Stimulated activated CD4-positive, alpha-beta T cell treated with anti-CD3 and anti-CD28 coated beads, Interleukin-15, amount 100 ng/mL, for 1 hour (primary cell): ENCODE measurements around the gene VAX1.
"Not testable (repeated sequence)": the region's sequence is repeated elsewhere in the genome, so short reads cannot be mapped to it uniquely, and the experiment has no call there.

Experiments used
- DNase-seq, 2 donors: peaks; one replicate each; pipeline ENCODE4 v3.0.0-alpha.2; 2020; ENCODE audit warnings: low read depth in 1 of 2, low spot score in 1 of 2

Gene VAX1

DNA sequence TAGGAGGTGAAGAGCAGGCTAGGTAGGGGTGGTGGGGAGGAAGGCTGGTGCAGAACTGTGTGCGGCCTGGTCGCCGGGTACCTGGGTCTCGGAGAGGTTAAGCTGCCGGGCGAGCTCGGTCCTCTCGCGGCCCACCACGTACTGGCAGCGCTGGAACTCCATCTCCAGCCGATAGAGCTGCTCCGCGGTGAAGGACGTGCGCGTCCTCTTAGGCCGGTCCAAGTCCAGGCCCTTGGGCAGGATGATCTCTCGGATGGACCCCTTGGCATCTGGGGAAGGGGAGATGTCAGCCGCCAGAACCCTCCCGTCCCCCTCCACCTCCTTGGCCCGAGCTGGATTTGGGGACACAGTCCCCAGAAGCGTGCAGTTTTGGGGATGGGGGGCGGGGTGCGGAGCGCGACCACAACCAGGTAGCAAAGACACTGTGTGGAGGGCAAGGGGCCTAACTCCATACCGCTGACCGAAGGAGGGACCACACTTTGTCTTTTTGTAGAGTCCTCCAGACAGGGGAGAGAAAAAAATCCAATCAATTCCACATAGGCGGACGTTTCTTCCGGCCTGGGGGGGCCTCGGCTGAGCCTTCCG lies 1.6 kb downstream of the VAX1 start:
- DNase-seq = no peak

DNA sequence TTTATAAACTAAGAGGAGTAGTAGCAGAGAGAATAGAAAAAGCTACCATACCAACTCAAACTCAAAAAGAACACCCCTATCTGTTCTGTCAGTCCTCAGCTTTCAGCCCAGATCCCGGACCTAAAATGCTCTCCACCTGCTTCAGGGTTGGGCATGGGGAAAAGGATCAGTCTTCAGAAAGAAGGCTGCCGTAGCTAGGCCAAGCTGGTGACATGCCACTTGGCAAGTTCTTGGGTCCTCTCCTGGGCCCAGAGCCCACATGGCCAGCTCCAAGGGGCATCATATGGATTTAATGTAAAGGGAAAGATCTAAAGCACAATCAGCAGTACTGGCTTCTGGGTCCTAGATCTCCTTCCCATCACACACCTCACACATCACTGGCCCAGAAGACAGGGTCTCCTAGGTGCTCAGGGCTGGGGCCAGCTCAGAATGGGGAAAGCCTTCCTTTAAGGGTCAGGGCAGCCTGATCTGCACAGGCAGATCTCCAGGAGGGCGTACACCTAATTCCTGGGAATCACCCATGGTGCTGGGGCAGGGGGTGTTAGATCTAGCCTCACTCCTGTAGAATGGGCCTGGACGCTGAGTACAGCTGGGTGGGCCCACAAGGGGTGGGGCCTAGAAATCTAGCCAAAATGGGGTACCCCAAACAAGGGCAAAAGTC lies 2.5 kb downstream of the VAX1 start:
- no peak for DNase-seq

DNA sequence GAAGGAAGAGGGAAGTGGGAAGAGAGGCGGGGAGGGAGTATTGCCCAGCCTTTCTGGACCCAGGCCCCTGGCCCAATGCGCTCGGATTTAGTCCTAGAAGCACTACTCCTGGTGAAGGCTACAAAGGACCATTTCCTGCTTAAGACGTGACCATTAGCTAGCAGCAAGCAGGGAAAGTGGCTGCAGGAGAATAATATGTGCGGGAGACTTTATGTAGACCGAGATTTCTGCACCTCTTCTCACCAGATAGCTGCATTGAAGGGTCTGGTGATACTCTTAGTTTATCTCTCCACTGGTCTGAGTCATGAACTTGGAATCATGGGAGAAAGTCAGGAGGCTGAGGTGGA lies 3.1 kb downstream of the VAX1 start:
- DNase-seq = no peak

DNA sequence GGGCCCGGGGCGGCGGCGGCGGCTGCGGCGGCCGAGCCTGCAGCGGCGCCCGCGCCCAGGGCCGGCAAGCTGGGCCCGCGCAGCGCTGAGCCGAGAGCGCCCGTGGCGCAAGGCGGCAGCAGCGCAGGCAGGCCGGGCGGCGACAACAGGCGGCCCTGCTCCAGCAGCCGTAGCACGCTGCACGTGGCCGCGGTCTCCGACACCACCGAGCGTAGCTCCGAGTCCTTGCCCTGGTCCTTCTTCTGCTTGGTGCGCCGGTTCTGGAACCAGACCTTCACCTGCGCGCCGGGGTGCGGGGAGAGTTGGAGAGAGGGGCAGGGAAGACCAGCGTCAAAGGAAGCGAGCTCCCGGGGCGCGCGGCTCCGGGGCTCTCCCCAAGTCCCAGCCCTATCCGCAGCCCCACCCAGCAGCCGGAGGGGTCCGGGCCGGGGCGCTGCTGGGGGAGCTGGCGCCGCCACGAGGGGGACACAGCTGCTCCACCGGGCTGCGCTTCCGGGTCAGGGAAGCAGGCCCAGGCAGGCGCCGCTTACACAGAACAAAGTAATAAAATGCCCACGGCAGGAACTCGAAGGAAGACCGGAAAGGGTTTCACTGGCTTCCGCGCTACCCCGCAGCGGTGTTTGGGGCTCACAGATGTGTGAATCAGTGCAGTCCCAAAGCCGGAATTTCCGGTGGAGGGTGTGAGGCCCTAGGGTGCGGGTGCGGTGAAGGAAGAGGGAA lies 3.6 kb downstream of the VAX1 start:
- DNase-seq = no peak

DNA sequence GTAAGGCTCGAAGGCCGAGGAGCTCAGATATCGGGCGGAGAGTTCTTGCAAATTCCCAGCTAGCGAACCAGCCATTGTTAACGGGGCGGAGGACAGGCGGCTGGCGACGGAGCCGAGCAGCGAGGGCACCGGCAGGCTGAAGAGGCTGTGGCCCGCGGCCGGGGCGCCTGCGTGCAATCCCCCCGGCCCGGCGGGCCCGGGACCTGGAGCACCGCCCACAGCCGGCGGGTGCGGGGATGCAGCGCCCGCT lies 4.1 kb downstream of the VAX1 start:
- no peak for DNase-seq

DNA sequence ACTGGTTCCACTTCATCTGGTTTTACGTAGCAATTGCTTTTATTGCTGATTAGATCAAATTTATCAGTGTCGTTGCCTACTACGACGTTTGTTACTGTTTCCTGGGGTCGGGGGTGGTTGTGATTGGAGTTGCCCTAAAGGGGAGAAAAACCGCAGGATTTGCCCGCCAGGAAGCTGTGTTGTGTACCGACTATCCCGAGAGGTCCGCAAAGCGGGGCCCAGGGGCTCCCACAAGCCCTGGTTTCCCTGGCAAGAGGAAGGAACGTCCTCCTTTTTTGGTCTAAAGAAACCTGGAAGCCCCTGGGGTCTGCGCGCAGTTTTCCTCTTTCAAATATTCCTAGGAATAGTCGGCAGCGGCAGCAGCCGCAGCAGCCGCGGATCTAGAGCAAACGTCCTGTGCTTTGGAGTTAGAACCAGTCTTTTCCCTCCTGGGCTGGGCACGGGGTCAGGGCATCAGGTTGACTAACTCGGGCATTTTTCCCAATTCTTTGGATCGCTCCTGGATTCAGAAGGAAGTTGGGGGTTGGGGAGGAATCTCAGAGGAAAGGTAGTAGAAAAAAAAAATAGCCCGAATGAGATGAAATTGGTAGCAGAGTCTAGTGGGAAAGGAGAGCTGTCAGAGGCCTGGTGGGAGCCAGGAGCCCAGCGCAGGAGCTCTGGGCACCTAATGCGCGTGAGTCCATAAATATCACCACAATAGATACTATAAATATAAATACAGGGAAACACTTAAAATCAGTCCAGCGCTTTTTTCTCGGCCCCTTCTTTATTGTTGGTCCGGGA lies 4.6 kb downstream of the VAX1 start:
- no peak for DNase-seq

DNA sequence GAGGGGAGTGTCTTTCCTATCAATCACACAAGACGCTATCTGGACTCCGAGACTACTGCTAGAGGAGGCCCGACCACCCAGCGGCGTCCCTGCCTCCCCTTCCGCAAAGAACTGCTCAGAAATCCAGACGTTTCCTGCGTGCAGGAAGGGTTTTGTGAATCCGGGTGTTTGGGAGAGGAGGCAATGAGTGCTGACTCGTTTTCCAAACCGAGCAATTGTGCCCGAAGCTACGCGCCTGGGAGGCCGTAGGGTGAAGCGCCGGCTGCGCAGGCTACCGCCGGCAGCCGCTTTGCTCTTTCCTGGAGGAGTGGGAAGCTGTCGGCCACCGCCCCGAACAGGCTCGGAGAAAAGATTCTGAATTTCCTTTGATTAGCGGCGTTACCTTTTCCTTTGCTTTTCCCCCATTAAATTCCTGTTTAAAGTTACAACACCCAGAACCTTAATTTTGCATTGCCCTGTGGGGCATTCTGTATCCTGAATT lies 5.3 kb downstream of the VAX1 start:
- DNase-seq = no peak

DNA sequence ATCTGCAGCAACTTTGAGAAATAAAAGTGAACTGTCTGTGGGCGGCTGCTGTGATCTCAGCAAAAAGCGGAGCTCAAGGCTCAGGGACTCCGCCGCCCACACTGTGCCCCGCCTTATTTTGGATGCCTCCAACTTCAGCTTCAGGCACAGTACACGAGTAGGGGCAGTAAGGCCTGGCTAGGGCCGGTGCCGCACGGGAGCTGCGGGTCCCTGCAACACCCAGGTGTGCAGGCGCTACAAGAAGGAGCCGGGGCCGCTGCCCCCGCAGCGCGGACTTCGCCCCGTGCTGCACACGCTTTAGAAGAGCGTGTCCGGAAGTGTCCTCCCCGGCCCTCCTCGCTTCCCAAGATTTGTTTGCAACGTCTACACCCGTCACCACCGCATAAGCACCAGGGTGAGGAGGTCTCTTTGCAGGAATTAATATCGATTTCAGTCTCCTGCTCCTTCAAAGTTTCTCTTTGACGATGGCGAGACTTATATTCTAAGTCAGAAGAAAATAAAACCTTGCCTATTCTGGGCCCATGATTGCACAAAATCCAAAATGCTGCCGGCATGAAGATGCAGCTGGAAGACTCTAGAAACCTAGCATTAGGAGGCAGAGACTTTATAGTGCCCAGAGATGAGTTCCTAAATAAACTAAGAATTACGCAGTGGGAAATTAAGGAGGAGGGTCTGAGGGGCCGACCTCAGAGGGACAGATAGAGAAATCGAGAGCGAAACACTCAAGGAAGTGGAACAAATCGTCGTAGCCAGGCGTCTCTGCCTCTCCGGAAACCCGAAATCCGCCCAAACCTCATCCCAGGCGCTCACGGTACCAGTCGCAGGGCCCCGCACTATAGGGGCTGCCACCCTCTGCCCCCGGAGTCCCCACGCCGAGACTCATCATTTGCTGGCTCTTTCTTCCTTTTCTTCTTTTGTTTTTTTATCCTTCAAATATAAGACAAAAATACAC lies 6.4 kb downstream of the VAX1 start:
- no peak for DNase-seq

DNA sequence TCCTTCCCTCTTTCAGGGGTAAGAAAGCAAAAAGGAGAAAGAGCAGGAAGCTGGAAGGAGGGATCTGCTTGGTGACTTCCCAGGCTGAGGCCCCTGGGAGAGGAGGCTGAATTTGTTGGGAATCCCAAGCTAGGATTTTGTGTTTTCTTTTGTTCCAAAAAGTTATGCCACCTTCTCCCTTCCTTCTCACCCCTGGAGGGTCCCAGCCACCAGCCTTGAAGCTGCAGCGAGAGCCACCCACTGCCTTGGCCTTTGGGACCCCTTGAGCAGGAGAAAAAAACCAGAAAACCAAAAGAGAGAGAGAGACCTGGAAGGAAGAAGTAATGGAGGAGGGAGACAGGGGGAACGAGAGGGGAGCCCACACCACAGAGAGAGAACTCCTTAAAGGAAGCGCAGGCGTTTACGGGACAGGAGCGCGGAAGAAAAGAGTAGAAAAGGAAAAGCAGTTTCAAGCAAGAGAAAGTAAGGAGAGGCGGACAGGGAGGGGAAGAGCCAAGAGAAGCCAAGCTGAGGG lies 7.2 kb downstream of the VAX1 start:
- no peak for DNase-seq

DNA sequence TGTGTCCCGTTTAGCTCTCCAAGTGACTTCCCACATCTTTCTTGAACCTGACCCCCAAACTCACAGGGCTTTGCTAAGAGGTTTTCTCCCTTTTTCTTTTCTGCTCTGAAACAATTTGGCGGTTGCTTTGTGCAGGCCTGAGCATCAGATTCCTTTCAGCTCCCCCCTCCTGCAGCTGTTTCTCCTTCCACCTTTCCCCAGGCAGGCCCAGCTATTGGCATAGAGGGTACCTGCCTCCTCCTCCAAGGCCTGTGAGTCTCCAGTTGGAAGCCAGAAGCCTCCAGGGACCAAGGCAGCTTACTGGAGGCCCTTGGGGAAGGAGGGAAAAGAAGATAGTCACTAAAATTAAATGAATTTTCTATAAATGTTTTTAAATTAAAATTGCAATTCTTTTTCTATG lies 7.7 kb downstream of the VAX1 start:
- no peak for DNase-seq

DNA sequence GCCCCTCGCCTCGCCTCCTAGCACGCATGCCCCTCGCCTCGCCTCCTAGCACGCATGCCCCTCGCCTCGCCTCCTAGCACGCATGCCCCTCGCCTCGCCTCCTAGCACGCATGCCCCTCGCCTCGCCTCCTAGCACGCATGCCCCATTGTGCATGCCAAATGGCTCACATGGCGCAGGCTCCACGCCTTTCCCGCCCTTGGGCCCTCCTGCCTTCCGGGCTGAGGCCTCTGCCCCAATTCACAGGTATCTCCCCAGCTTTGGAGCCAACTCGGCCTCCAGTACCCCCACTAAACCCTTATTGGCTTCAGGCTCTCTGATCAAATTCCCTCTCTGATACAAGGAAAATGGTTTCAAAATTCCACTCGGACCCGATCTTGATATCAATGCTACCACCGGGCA lies 11.4 kb downstream of the VAX1 start:
- DNase-seq = not testable (repeated sequence)

DNA sequence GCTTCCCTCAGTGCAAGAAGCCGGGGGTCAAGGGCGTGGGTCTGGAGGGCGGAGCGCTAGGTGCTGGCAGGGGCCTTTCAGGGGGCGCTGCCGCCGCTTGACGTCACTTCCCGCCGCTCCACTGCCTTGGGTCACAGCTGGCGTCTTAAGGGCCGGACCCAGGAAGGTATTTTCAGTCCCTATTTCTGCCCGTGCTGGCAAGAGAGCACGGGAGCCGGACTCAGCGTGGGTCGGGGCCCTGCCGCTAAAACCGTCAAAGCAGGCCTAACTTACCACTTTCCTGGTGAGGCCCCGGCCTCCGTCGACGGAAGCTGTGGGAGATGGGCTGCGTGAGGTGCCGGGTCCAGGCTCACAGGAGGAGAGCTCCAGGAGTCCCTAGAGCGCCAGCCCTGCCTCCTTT lies 12.0 kb downstream of the VAX1 start:
- DNase-seq = no peak

DNA sequence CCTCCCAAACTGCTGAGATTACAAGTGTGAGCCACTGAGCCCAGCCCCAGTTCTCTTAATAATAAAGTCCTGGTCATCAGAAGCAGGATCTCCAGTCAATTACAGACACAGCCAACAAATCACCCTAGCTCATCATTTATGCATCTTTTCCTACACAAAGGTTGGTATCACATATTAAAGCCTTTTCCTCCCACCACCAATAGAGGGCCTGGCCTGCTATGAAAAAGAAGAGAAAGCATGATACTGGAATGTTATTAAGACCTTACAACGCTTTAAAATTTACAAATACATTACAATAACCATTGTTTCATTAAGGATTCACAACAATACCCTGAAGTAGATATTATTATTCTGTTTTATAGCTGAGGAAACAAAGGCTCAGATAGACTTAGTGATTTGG lies 25.9 kb downstream of the VAX1 start:
- DNase-seq = no peak

DNA sequence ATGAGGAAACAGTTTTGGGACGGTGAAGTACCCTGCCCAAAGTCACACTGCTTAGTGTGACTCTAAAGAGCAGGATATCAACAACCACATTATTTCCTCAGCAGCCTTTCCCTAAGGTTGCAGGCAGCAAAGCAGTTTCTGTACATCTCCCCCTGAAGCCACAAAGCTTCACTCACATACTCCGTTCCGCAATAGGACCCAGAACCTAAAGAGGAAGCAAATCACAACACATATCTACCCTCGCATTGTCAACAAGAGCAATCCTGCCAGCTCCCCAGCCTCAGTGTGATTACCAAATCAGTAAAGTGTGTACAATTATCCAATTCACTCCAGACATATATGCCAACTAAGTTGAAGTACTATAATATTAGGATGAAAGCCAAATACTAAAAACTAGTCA lies 30.8 kb downstream of the VAX1 start:
- no peak for DNase-seq

DNA sequence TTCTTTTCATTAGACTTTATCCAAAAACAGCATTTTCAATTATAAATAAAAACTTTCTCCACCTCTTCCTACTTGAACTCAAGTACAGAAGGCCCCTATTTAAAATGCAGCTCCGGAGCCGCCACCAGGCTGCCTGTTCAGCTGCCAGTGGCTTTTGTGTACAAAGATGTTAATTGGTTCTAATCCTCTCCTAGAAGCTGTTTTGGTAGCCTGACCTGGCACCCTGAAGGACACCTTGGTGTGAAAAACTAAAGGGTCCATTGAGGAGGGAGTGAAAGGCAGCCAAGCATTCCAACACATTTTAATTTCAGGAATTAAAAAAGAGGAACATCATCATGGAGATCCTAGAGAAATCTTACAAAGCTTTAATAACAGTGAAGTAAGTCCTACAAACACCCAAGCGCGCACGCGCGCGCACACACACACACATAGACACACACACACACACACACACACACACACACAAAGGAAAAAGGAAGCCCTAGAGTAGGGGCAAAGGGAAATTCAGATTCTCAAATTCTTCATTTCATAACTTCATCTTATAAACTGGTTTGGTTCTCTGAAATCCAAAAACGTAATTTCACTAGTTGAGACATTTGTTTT lies 41.4 kb downstream of the VAX1 start:
- DNase-seq = no peak

DNA sequence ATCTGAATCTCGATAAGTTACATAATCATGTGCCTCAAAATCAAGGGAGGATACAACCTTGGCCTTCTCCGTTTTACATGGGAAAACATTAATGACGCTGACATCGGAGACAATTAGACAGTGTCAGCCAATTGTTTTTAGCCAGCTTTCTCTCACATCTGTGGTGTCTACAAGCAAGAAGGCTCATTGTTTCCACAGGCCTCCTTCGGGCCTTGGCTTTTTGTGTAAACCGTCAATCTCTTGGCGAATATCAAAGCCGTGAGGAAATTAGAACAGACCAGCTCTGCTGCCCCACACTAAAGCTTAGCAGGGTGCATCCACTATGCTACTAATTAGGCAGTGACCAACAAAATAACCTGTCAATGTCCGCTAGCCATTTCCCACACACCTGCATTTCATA lies 43.2 kb downstream of the VAX1 start:
- no peak for DNase-seq

DNA sequence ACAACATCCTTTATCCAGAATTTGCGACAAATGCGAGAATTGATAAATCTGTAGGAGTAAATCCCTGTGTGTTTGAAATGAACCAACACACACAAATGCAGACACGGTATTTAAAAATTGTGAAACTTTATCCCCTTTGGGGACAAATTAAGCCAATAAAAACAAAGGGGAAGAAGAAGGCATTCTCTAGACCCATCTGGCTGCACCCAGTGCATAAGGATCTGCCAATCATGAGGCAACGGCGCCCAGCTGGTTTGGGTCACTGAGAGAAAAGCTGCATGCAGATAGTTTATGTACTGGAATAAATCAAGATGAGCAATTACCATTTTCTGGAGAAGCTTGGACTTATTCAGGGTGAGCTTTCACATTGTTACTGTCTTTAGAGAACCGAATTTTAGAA lies 45.7 kb downstream of the VAX1 start:
- DNase-seq = no peak

DNA sequence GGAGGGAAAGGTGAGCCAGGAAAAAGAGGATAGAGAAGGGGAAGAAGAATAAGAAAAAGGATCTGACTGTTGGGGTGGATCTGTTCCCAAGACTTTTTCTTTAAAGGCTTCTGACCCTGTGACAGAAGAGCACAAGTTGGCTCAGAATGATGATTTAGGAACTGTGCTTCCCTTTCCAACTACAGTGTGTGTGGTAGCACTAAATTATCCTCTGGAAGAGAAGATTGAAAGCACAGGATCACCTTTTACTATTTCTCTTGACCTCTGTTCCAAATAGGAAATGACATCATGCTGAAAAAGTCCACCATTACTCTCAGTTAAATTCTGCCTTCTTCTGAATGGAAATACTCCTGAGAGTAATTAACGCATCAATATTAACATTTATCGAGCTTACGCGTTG lies 47.2 kb downstream of the VAX1 start:
- no peak for DNase-seq

DNA sequence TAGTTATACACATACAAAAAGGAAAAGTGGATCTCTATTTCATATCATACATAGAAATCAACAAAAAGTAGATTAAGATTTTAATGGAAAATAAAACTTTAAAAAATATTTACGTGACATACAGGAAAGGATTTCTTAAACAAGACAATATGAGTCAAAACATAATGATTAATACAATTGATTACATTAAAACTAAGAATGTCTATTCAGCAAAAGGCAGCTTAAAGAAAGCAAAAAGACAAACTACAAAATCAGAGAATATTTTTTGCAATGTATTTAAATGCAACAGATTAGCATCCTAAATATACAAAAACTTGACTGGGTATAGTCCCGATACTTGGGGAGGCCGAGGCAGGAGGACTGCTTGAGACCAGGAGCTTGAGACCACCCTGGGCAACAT lies 50.5 kb downstream of the VAX1 start:
- DNase-seq = no peak

DNA sequence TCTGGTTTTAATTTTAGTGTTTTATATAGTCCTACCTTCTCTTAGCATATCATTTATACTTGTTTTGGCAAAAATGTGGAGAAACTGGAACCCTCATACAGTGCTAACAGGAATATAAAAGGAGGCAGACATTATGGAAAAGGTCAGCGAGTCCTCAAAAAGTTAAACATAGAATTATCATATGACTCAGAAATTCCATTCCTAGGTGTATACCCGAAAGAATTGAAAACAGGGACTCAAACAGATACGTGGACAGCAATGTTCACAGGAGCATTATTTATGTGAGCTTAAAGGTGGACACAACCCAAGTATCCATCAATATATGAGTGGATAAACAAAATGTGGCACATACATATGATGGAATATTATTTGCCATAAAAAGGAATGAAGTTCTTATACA lies 51.5 kb downstream of the VAX1 start:
- DNase-seq = no peak
